22Rv1 (cell line): ENCODE data around the gene LDLRAD4.

ENCODE experiments used
- CTCF ChIP-seq: fragments of 450-650 bp; IDR thresholded peaks from 2 replicates; pipeline ENCODE4 v1.5.1; 2017; ENCODE audit warnings: mild to moderate bottlenecking
- ZFX ChIP-seq: fragments of 450-650 bp; IDR thresholded peaks from 2 replicates; pipeline ENCODE4 v1.6.1; 2017; ENCODE audit warnings: antibody characterized with exemption, borderline replicate concordance

GRCh38 chr18:13613099-13613498, 394.5 kb downstream of the LDLRAD4 start:
- TF ChIP-seq CTCF (no peak), ZFX (no peak)
